CD14-positive monocyte (primary cell): ENCODE data around the gene MTR. TPM values are rescaled to one million over a fixed set of nuclear protein-coding genes. Genes with fewer than 3 reads are reported as not detected.

Experiments
- DNase-seq, 3 donors: peaks; one replicate each; pipeline ENCODE4 v3.0.0-alpha.2; 2011 to 2022
- H2AFZ ChIP-seq: 2 replicates; pipeline ENCODE4 v1.6.0; 2012; ENCODE audit warnings: mild to moderate bottlenecking, low read depth, low read length, inconsistent platforms; ENCODE audit not compliant: insufficient read depth, poor library complexity, severe bottlenecking
- H3K27ac ChIP-seq, 2 donors: 1 replicate in 1 of 2; 2 replicates in 1 of 2; pipeline ENCODE4 v1.5.1; 2012 to 2013; ENCODE audit warnings: low read length in 2 of 2, control low read depth in 1 of 2, inconsistent platforms in 1 of 2, low read depth in 1 of 2, mild to moderate bottlenecking in 1 of 2
- H3K27me3 ChIP-seq, 2 donors: one replicate each; pipeline versions ENCODE4 v1.6.0 to v1.6.1; 2011 to 2013; ENCODE audit warnings: low read length in 2 of 2; ENCODE audit not compliant: control insufficient read depth in 2 of 2, insufficient read depth in 2 of 2
- H3K36me3 ChIP-seq, 2 donors: replicated peaks in 1 of 2; 1 replicate in 1 of 2; 2 replicates in 1 of 2; pipeline versions ENCODE4 v1.5.1 to v1.6.1; 2012 to 2013; ENCODE audit warnings: low read length in 2 of 2, control low read depth in 1 of 2, inconsistent platforms in 1 of 2, mild to moderate bottlenecking in 1 of 2; ENCODE audit not compliant: insufficient read depth in 2 of 2, control insufficient read depth in 1 of 2
- H3K4me1 ChIP-seq, 2 donors: 1 replicate in 1 of 2; 2 replicates in 1 of 2; pipeline versions ENCODE4 v1.5.1 to v1.6.1; 2012 to 2013; ENCODE audit warnings: low read length in 2 of 2, control low read depth in 1 of 2, inconsistent platforms in 1 of 2, mild to moderate bottlenecking in 1 of 2, moderate library complexity in 1 of 2; ENCODE audit not compliant: insufficient read depth in 2 of 2, control insufficient read depth in 1 of 2
- H3K4me2 ChIP-seq: replicated peaks from 2 replicates; pipeline ENCODE3; 2012; ENCODE audit warnings: low read length, moderate library complexity, mild to moderate bottlenecking; ENCODE audit not compliant: poor library complexity, severe bottlenecking; ENCODE audit errors: extremely low read depth
- H3K4me3 ChIP-seq, 3 experiments: fragments of 200-600 bp in 1 of 3; sonication (generic) in 1 of 3; replicated peaks in 1 of 3; 1 replicate in 2 of 3; 2 replicates in 1 of 3; pipeline ENCODE4 v1.5.1; 2011 to 2013; ENCODE audit warnings: low read length in 3 of 3, mild to moderate bottlenecking in 3 of 3, control low read depth in 2 of 3, low read depth in 2 of 3, inconsistent platforms in 1 of 3, moderate library complexity in 1 of 3
- H3K79me2 ChIP-seq: 2 replicates; pipeline ENCODE4 v1.6.0; 2012; ENCODE audit warnings: mild to moderate bottlenecking, control low read depth, inconsistent platforms, low read length, moderate library complexity; ENCODE audit not compliant: insufficient read depth
- H3K9ac ChIP-seq: 2 replicates; pipeline ENCODE4 v1.6.0; 2017; ENCODE audit warnings: low read length, mild to moderate bottlenecking; ENCODE audit not compliant: insufficient read depth, poor library complexity, severe bottlenecking
- H3K9me3 ChIP-seq, 2 donors: replicated peaks in 1 of 2; 1 replicate in 1 of 2; 2 replicates in 1 of 2; pipeline versions ENCODE4 v1.5.1 to v1.6.1; 2012 to 2013; ENCODE audit warnings: low read length in 2 of 2, control low read depth in 1 of 2; ENCODE audit not compliant: control insufficient read depth in 1 of 2, insufficient read depth in 1 of 2
- H4K20me1 ChIP-seq: 2 replicates; pipeline ENCODE4 v1.6.0; 2012; ENCODE audit warnings: mild to moderate bottlenecking, low read length, control low read depth, moderate library complexity; ENCODE audit not compliant: insufficient read depth
- H3K27ac Mint-ChIP-seq, 7 donors: one replicate each; pipeline ENCODE4 v1.8.0; 2020; ENCODE audit warnings: mild to moderate bottlenecking in 7 of 7, mixed read lengths in 7 of 7, moderate library complexity in 6 of 7, inconsistent platforms in 2 of 7
- H3K27me3 Mint-ChIP-seq, 3 donors: one replicate each; pipeline ENCODE4 v1.8.0; 2021 to 2022; ENCODE audit warnings: low read depth in 3 of 3, mild to moderate bottlenecking in 3 of 3, mixed read lengths in 3 of 3, moderate library complexity in 3 of 3, inconsistent platforms in 1 of 3
- H3K36me3 Mint-ChIP-seq, 2 donors: one replicate each; pipeline ENCODE4 v1.8.0; 2020; ENCODE audit warnings: mixed read lengths in 2 of 2, inconsistent platforms in 1 of 2, mild to moderate bottlenecking in 1 of 2
- H3K4me1 Mint-ChIP-seq: one replicate; pipeline ENCODE4 v1.8.0; 2020; ENCODE audit warnings: mild to moderate bottlenecking, mixed read lengths
- H3K4me3 Mint-ChIP-seq, 2 donors: one replicate each; pipeline ENCODE4 v1.8.0; 2020; ENCODE audit warnings: mild to moderate bottlenecking in 2 of 2, mixed read lengths in 2 of 2, moderate library complexity in 1 of 2
- H3K9me3 Mint-ChIP-seq, 7 donors: one replicate each; pipeline ENCODE4 v1.8.0; 2020 to 2022; ENCODE audit warnings: mixed read lengths in 7 of 7, mild to moderate bottlenecking in 6 of 7, moderate library complexity in 6 of 7, inconsistent platforms in 2 of 7
- CTCF ChIP-seq: fragments of 200-600 bp; IDR thresholded peaks from one replicate; pipeline ENCODE4 v1.8.0; 2022; ENCODE audit warnings: antibody characterized with exemption, mild to moderate bottlenecking
- WGBS: methylation state at CpG from one replicate; pipeline ENCODE4 v1.1.5; 2013; ENCODE audit warnings: missing lambda C conversion rate; ENCODE audit not compliant: insufficient coverage; 5-methylcytosine and 5-hydroxymethylcytosine counted together
- intact Hi-C, 2 donors: fragments of 100-400 bp; cut with micrococcal nuclease; formaldehyde crosslinking; loops; one replicate each; pipeline versions ENCODE4 v1.15.0 to v1.15.1; 2023
- polyA plus RNA-seq, 3 donors: library from polyadenylated mRNA; depleted of rRNA in 1 of 3; unstranded in 2 of 3; stranded (reverse) in 1 of 3; fragments of 300-500 nt in 2 of 3; fragments of >200 nt in 1 of 3; fragmentation: Illumina TruSeq in 2 of 3; gene quantifications; 1 replicate in 2 of 3; 2 replicates in 1 of 3; pipeline ENCODE4 v1.2.3, GENCODE V29; 2012 to 2021

MTR gene
- polyA plus RNA-seq, 3 donors: 3.4 to 5.4 (median 4.7) TPM

GRCh38 chr1:236862219-236862591, 67.1 kb downstream of the MTR start:
- H3K4me3 ChIP-seq: no peak overlapping the region
- no peak for DNase-seq
- H3K4me2 ChIP-seq: no peak overlapping the region
- H3K9ac ChIP-seq: no peak overlapping the region
- no peaks in the 10 kb centered on the region for H4K20me1 ChIP-seq
- TF ChIP-seq CTCF: no peak
- peaks cover 34 to 75% of the 10 kb centered on the region in 2 donors for H3K36me3 ChIP-seq
- no peaks in the 10 kb centered on the region for H3K27me3 ChIP-seq
- intact Hi-C loops: loop anchor here in 1 of 2 donors (10.0 kb wide), 1 partner anchor 757 kb away; no protein-coding TSS in a partner anchor
- H3K4me1 ChIP-seq: peaks cover 6 to 8% of the 10 kb centered on the region in 2 donors
- 100% methylated on average over 1 of the region's 4 CpGs for WGBS
- Mint-ChIP-seq H3K9me3 (no peaks in the 10 kb centered on the region), H3K4me1 (peaks cover 9% of the 10 kb centered on the region), H3K36me3 (peaks cover 68 to 72% of the 10 kb centered on the region in 2 donors), H3K4me3 (no peak overlapping the region), H3K27me3 (peaks cover 0 to 1% (median 0%) of the 10 kb centered on the region in 3 donors), H3K27ac (peak overlapping the region in 1 of 7 donors; percentile 66)
- H2AFZ ChIP-seq: no peak overlapping the region
- no peaks in the 10 kb centered on the region for H3K79me2 ChIP-seq
- no peaks in the 10 kb centered on the region for H3K9me3 ChIP-seq
- H3K27ac ChIP-seq: no peak overlapping the region

- WGBS: 100% methylated on average over 2 of the region's 5 CpGs
- no peak overlapping the region for H3K4me3 ChIP-seq
- no peak overlapping the region for H3K4me2 ChIP-seq
- H3K4me1 Mint-ChIP-seq: peaks cover 9% of the 10 kb centered on the region
- H3K9ac ChIP-seq: no peak overlapping the region
- no peaks in the 10 kb centered on the region for H3K27me3 ChIP-seq
- H3K27ac Mint-ChIP-seq: peak overlapping the region in 1 of 7 donors; percentile 41
- H2AFZ ChIP-seq: no peak overlapping the region
- no peak overlapping the region for H3K27ac ChIP-seq
- peaks cover 32 to 73% of the 10 kb centered on the region in 2 donors for H3K36me3 ChIP-seq
- no peaks in the 10 kb centered on the region for H4K20me1 ChIP-seq
- TF ChIP-seq CTCF: no peak
- H3K4me3 Mint-ChIP-seq: no peak overlapping the region
- no peak for DNase-seq
- H3K27me3 Mint-ChIP-seq: no peaks in the 10 kb centered on the region
- peaks cover 6 to 8% of the 10 kb centered on the region in 2 donors for H3K4me1 ChIP-seq
- intact Hi-C loops: loop anchor here in 1 of 2 donors (10.0 kb wide), 1 partner anchor 758 kb away; no protein-coding TSS in a partner anchor
- no peaks in the 10 kb centered on the region for H3K9me3 Mint-ChIP-seq
- peaks cover 68 to 71% of the 10 kb centered on the region in 2 donors for H3K36me3 Mint-ChIP-seq
- H3K9me3 ChIP-seq: no peaks in the 10 kb centered on the region
- no peaks in the 10 kb centered on the region for H3K79me2 ChIP-seq
Measured at GRCh38 chr1:236862615-236863211, 67.6 kb downstream of the MTR start.
